HG03060 (cell line): ENCODE data around the gene VAV2.

Source experiments
- ATAC-seq: cut with Tn5 transposase; IDR thresholded peaks from one replicate; pipeline ENCODE4 v1.9.1; 2021; ENCODE audit warnings: low read depth, moderate number of reproducible peaks; ENCODE audit not compliant: unreplicated experiment

Gene VAV2

DNA sequence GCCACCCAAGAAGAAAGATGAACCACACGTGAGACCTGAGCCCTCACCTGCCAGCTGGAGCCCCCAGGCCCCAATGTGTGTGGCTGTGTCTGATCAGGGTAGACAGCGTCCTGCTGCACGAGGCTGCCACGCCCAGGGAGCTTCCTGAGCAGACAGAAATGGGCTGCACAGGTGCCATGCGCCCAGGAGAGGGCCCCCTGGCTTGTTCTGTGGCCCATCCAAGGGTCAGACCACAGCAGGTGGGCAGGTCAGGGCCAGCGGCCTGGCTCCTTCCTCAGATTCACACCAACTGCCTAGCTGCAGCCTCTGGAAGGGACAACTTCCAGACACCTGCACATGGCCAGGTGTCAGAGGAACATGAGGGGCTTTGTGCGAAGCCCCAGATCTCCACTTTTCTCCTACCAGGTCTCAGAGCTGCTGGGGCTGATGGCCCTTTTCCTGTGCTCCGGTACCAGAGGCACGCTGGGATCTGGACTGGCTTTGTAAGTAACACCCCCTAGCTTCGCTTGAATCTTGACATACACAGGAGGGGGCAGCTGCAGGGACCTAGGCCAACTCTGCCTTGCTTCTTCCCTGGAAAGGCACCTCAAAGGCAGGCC lies 264.7 kb downstream of the VAV2 start:
- no peak for ATAC-seq

- no peak for ATAC-seq
Measured at GRCh38 chr9:133726401-133727276, 265.5 kb downstream of the VAV2 start.

DNA sequence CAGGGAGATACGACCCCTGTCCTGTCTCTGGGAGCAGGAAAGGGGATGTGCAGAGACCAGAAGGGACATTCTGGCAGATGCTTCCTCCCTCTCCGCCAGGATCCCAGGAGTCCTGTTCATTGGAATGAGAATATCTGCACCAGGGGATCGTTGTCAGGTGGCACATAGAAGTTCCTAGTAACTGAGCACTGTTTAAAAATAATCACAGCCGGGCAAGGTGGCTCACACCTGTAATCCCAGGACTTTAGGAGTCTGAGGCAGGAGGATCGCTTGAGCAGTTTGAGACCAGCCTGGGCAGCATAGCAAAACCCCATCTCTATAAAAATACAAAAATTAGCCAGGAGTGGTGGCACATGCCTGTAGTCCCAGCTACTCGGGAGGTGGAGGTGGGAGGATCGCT lies 266.2 kb downstream of the VAV2 start:
- no peak for ATAC-seq

DNA sequence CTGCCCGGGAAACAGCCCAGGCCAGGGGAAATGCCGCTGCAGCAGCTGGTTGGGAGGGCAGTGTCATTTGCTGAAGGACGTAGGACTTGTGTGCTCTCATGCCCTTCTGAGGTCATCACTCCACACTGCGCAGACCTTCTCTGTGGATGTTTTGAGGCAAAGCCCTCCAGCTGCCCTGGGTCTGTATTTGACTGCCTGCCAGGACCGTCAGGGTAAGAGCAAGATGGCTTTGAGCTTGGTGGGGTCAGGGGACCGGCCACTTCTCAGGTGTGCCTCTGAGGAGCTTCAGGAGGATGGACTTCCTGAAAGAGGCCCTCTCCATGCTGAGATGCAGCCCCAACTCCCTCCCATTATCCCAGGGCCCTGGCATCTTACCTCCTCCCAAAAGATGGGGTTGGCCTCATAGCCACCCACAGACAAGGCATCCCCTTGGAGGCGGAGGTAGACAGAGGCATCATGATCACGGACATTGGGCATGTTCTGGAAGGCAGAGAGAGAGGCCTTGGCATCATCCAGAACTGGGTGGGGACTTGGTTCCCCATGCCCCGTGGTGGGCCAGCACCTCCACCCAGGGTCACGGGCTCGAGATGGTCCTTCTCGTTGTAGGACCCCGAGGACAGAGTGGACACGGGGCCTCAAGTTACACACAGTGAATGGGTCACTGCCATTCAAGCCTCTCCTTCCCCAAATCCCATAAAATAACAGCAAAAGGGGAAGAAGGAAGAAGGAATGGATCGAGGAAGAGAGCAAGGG lies 273.4 kb downstream of the VAV2 start:
- ATAC-seq = no peak

DNA sequence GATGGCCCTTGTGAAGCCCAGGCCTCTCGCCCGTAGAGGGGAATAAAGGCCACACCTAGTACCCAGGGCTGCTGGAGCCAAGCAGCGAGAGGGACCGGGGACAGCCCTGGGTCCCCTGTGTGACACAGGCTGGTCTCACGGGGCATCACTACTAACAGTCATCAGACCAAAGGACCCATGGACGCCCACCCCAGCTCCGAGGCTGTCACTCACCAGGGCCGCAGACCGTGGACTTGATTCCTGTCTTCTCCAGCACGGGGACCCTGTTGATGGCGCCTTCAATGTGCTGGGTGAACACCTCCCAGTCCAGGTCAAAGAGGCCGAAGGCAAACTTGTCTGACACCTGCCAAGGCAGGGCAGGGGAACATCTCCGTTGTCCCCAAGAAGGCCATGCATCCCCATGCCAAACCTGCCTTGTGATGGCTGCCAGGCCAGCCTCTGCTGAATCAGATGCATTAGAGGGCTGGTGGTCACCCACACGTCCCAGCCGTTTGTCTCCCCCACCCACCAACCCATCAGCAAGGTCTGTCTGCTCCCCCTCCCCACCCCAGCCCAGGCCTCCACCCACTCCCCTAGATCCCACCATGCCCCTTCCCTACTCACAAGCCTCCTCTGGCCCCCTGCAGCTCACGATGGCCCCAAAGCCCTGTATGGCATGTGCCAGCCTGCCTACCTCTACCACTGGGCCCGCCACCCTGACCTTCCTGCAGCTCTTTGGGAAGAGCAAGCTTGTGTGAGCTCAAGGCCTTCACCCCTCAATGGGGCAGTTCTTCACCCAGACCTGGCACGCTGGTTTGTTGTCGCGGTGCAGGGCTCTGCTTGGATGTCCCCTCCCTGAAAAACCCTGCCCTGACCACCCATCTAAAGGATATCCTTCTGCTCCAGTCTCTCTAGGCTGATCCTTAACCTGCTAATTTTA lies 274.8 kb downstream of the VAV2 start:
- ATAC-seq = no peak

DNA sequence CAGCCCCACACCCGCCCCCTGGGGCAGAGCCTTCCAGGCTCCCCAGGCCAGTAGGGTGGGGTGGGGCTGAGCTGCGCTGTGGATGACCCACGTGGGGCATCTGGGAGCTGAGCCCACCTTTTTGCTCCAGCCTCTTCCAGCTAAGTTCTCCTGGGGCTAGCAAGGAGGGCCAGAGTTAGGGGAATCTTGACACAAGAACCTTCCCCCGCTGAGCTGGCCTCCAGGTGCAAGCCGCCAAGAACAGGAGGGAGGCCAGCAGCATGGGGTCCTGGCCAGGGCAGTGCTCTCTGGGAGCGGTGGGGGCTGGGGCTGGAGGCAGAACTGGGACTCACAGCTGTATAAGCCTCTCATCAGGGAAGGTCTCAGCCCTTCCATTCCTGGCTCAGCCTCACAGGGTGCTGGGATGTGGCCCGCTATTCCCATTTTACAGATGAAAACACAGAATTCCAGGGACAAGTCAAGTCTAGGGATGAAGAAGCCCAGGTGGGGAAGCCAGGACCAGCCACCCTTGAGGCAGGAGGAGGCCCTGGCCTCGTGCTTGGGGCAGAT lies 275.5 kb downstream of the VAV2 start:
- no peak for ATAC-seq

- ATAC-seq = no peak
Measured at GRCh38 chr9:133715866-133716563, 276.1 kb downstream of the VAV2 start.

DNA sequence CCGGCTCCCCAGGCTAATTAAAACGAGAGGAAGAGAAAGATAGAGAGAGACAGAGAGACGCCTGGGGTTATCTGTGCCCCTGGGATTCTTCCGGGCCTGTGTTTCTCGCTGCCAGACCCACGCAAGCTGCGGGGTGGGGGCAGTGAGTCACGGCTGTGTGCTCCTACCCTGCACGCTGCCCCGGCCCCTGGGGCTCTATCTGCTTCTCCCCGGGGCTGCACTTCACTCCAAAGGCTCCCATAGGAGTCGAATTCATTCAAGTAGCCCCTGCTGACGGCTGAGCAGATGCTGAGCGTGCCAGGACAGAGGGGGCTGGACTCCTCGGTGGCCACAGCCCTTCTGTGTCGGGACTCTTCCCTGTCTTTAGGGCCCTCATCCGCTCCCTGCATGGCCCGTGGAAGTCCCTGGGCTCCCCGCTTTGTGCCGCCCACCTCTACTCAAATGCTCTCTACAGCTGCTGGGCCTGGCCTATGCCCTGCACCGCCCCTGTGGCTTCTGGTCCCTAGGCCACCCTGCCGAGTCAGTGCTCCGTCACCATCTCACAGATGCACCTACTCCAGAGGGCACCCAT lies 276.7 kb downstream of the VAV2 start:
- no peak for ATAC-seq

DNA sequence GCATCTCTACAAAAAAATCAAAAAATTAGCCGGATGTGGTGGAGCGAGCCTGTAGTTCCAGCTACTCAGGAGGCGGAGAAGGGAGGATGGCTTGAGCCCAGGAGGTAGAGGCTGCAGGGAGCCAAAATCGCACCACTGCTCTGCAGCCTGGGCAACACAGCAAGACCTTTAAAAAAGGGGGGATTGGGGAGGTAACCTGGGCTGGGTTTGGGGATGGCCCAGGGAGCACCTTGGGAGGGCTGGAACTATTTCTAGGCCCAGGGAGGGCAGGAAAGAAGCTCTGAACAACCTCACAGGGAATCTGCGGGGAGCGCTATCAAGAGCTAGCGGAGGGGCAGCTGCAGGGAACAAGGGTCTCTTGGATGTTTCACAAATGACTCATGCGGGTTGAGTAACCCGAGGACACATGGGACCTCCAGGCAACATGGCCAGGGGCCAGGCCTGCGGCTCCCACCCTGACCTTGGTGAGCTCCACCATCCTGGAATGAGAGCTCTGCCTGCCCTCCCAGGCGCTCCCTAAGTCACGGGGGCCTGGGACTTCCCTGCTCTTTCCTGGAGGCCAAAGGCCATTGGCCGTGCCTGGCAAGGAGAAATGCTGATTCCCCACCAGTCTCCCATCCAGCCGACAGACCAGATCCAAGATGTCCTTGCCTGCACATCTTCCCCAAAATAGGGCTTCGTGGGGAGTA lies 277.4 kb downstream of the VAV2 start:
- no peak for ATAC-seq

DNA sequence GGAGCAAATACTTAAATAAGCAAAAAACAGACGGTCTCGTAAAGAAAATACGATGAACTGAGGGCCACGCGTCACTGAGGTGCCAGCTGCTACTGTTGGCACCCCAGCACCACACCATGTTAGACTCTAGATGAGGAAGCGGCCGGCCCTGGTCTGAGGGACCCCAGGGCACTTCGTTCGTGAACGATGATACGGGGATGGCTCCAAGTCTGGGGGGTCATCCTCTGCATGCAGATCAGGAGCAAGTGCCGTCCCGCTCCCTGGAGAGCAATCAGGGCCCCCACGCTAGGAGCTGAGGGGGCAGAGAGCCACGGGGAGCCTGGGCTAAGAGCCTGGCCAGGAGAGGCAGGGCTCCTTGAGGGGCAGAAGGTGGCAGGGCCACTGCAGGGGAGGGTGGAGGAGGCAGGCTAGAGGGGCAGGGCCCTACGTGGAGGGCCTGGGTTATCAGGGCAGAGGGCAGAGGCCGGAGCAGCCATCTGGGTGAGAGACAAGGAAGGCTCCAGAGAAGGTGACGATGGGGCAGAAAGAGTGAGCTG lies 278.1 kb downstream of the VAV2 start:
- ATAC-seq = no peak

- no peak for ATAC-seq
Measured at GRCh38 chr9:133713150-133713959, 278.8 kb downstream of the VAV2 start.

DNA sequence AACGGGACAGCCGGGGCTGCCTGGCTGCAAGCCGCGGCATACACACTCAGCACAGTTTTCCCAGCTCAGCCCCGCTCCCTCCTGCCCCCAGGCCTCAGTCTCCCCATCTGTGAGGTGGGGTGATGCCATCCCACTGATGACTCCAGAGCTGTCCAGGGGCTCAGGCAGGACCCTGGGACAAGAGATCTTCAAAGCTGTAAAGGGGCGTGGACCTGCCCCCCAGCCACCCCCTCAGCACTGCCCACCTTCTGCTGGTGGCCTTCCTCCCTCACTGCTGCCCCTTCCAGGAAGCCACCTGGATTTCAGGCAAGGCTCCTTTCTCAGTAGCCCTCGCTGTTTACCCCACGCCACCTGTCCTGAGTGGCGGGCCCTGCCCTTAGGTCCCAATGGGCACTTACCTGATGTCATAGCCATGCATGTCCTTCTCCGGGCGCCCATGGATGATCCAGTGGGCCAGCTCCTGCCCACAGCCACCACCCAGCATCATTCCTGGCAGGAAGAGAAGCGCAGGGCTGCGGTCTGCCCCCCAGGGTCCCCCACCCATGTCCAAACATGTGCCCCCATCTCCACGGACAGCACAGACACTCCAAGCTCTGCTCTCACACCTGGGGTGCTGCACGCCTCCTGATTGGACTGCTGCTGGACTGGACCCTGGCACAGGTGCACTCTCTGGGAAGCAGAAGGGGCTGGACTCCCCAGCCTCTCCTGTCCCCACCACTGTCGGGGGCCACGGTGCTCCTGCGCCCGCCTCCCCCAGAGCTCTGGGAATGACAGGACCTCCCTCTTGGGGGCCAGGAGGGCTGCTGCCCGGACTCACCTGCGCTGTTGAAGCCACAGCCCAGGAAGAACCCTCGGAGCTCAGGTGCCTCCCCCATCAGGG lies 279.7 kb downstream of the VAV2 start:
- no peak for ATAC-seq
